GM18526 (cell line): ENCODE results near the gene CLDND2.

Experiments
- POLR2A ChIP-seq: IDR thresholded peaks from 3 replicates; pipeline ENCODE4 v1.6.1; 2011; ENCODE audit not compliant: insufficient read length; ENCODE audit errors: extremely low read depth

The CLDND2 gene, protein sequence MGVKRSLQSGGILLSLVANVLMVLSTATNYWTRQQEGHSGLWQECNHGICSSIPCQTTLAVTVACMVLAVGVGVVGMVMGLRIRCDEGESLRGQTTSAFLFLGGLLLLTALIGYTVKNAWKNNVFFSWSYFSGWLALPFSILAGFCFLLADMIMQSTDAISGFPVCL

DNA sequence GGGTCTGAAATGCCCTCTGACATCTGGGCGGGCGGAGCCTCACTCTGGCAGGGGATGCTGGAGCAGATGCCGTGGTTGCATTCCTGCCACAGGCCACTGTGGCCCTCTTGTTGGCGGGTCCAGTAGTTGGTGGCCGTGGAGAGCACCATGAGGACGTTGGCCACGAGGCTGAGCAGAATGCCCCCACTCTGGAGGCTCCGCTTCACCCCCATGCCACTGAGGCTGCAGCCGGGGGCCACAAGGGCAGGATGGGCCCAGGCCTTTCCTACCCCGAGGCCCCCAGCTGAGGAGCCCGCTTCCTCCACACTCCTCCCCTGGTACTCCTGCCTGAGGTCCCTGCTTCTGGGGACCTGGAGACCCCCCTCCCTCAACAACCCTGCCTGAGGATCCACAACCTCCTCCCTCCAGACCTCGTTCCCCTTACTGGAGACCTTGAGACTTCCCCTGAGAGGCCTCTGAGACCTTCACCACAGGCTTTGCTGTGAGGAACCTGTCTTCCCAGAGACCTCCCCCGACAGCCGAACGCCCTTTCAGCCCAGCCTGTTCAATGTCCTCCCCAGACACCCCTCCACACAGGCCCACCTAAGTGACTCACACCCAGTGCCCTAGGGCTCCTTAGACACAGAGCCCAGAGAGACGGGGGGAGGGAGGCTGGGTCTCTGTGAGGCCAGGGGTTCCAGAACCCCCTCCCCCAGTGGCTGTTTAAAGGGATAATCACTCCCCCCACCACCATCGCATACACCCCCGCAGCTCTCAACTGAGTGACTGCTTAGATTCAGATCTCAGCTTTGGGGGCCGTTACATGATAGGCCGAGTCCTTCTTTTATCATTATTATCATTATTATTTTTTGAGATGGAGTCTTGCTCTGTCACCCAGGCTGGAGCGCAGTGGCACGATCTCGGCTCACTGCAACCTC lies at the start of gene CLDND2:
Gene CLDND2, minus strand, starts transcription at position 638 of the 917 bp plus-strand sequence. Its CDS starts 426 bp downstream, at position 212.
- no peak for TF ChIP-seq POLR2A

DNA sequence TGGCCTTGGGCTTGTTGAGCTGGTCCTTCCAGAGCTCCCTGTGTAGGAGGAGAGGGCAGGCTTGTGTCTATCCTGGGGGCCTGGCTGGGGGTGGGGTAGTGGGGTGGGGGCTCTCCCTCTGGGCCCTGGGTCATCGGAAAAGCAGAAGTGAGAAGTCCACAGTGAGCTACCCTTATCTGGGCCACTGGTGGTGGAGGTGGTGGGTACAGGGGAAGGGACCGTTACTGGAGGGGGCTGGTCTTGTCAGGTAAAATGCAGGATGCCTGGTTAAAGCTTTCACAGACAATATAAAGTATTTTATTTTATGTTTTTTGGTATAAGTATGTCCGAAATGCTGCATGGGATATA lies 49.0 kb upstream of the CLDND2 start:
- TF ChIP-seq POLR2A: no peak

DNA sequence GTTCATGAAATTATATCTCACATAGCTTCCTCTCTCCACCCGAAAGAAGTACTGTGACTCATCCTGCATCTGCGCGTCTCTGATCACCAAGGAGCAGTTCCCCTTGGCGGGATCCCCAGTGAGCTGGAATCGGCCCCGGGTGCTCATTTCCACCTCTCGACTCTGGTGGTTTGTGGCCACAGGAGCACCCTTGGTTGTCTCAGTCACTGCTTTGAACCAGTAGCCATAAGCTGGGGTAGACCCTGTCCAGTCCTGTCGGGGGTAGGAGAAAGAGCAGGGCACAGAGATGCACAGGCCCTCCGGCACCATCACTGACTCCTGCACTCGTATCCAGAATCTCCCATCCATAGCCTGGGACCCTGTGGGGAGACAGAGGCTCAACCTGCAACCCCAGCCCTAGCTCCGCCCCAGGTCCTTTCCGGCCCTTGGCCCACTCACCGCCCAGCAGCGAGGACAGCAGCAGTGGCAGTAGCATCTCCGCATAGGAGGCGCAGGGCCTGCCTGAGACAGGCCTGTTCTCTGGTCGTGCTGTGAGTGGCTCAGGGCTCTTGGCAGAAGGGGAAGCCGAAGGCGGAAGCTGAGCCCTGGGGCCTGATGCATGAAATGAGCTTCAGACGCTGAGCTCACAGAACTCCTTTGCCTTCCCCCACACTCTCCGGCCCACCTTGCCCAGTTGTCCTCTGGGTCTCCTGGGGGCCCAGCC lies 48.5 kb upstream of the CLDND2 start, which contains the start of gene SIGLEC10:
Gene SIGLEC10, minus strand, starts transcription at position 536 of the 703 bp plus-strand sequence. Its CDS starts 61 bp downstream, at position 475.
- TF ChIP-seq POLR2A: peak; percentile 39

DNA sequence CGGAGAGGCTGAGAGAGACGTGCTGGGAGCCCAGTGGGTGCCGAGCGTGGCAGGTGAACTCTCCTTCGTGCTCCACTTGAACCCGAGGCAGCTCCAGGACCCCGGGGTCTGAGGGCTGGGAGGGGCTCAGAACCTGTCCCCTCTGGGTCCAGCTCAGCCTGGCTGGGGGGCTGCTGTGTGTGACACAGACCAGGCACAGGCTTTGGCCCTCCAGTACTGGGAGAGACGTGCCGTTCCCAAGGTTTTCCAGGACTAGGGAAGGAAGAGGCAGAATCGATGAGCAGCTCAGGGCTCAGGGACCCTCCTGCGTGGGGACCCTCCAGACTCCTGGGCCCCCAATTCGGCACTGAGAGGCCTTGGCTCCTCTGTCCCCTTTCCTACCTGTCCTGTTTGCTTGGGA lies 46.4 kb upstream of the CLDND2 start:
- TF ChIP-seq POLR2A: no peak

DNA sequence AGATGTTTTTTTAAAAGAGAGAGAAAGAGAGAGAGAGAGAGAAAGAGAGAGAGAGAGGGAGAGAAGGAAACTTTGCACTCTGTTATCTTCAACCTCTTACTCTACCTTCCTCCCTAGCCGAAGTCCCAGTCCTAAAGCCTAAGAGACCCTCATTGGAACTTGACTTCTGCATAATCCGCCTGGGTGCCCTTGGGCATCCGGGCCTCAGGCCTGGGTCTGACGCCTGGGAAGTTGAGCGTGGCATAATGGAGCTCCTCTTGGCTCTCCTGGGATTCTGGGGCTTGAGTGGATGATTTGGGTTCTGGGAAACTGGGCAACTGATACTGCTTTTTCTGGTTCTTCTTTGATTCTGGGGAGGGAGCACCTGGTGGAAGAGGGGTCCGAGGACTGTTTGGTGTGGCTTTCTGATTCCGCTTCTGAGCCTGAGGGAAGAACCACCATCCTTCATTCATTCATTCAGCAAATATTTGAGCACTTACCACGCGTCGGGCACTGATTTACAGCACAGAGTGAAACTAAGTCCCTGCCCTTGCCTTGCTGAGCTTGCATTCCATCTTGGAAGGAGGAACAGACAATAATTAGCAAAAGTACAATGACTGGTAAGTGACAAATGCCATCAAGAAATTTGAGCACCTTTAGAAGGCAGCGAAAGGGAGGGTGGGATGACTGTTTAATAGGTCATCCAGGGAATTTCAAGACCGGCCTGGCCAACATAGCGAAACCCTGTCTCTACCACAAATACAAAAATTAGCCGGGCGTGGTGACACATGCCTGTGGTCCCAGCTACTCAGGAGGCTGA lies 42.3 kb upstream of the CLDND2 start:
- TF ChIP-seq POLR2A: no peak

DNA sequence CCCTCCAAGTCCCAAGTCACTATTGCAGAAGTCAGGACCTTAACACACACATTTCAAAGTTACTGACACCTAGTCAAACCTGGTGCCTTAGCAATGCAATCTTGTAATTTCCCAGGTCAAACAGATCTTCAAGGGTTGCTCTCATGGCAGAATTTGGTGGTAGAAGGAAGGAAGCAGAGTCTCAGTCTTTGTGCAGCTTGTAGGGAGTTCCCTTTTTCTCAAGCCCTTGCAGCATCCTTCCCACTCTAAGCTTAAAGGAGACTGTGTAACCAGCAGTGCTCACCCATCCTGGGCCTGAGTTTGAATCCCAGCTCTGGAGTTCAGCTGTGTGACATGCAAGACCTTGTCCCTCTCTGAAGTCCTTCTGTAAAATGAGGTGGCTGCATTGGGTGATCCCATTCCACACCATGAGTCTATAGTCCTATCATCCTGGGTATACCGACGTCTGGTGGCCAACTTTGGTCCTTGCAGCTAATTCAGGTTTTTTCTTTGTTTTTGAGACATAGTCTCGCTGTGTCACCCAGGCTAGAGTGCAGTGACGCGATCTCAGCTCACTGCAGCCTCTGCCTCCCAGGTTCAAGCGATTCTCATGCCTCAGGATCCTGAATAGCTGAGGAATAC lies 38.8 kb upstream of the CLDND2 start:
- TF ChIP-seq POLR2A: no peak

DNA sequence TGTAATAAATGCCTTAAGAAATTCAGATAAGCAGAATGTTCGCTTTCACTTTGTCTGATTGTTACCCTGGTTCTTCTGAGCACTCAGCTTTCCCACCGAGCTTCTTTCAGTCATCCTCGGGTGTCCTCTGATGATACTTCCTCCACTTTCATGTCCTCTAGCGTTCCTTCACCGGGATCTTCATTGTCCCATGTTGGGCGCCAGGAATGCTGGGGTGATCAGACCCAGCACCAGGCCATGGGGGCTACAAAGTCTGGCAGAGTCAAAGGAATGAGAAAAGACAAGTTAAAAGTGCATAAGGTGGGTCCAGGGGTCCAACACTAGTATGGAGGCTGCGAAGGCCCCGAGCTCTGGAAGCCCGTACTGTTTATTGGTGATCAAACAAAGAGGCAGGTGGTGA lies 33.3 kb upstream of the CLDND2 start:
- no peak for TF ChIP-seq POLR2A

DNA sequence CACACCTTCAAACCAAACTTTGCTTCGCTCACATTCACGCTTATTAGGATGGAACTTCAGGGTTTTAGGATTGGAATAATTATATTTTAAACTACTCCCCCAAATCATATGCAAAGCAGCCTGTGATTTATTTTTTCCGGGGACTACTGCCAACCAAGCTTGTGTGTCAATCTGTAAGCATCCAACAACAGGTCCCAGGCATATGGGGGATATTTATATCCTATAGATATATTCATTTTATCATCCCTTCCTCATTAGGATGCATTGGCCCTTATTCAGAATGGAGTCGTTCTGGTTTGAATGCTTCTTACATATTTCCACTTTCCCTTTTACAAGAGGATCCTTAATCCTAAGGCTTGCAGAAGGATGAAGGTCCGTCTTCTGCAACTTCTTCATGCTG lies 30.4 kb upstream of the CLDND2 start:
- TF ChIP-seq POLR2A: no peak

DNA sequence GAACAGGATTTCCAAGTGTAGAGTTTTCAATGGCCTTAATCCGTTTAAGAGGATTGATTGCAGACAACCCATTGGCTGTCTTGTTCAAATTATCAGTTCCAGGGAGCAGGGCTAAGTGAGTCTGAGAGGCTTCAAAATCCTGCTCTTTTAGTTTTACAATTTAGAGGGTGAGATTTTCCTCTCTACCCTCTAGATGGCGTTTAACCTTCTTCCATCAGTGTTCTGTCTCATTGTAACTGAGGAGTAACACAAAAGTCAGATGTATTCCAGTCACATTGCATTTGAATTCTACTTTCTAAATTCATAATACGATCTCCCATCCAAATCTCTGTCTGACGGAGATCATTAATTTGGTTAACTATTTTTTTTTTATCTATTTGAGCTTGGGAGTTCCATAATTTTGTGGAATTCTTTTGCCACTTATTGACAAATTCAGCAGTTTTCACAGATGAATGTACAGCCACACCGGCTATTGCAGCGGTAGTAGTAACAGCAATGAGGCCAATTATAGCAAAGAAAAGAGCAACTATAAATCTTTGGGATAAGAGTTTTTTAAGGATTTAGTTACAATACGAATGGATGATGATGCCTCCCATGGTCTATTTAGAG lies 29.4 kb upstream of the CLDND2 start:
- no peak for TF ChIP-seq POLR2A

DNA sequence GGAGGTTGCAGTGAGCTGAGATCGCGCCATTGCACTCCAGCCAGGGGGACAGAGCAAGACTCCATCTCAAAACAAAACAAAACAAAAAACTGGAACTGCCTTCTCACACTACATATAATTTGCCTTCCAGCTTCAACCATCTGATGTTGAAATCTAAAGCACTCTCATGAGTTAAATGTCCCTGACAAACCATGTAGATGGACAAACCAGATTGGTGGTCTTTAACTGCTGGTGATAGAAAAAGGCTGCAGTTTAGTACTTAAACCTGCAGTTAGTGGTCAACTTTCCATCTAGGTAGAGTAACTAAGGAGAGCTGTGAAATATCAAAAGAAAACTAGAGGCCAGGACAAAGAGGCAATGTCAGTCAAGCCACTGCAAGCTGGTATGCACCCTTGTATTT lies 27.4 kb upstream of the CLDND2 start:
- TF ChIP-seq POLR2A: no peak

DNA sequence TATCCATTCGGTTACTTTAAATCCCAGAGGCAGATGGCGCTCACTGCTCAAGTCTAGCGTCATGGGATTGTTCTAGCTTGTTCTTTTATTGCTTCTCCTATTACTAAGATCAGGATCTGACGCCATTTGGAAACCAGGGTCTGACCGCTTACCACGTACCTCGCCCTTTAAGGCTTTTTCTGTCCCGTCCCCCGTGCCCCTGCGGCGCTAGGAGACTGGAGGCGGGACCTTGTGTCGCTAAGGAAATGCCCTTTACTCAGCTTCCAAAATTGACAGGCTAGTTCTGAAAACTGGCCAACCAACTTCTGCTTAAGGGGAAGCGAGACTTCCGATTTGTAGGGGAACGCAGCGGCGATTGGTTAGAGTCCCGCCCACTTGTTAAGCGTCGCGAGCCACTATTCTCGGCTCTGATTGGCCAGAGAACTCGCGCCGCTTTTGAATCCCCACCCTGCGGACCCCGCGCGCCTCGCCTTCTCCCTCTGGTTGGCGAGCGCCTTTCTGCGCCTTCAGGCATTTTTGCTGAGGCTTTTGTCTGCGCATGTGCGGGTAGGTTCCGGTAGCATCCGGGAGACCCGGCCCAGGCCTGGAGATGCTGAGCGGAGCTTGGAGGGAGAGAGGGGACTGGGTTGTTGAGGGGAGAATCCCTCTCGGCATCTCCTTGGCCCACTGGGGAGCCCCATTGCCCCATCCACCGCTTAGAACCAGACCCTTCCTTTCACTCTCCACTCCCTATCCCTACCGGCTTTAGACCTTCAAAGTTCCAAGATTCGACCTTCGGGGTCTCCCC lies 25.4 kb upstream of the CLDND2 start:
- TF ChIP-seq POLR2A: peak; percentile 71

DNA sequence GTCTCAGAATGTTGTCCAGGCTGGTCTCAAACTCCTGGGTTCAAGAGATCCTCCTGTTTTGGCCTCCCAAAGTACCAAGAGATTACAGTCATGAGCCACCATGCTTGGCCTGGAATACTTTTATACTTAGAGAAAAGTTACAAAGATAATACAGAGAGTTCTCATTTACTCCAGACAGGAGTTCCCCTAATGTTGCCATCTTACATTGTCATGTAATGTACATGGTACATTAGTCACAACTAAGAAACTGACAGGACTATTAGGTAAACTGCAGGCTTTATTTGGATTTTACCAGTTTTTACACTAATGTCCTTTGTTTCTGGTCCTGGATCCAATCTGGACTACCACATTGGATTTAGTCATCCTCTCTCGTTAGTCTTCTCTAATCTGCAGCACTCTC lies 23.9 kb upstream of the CLDND2 start:
- TF ChIP-seq POLR2A: no peak

DNA sequence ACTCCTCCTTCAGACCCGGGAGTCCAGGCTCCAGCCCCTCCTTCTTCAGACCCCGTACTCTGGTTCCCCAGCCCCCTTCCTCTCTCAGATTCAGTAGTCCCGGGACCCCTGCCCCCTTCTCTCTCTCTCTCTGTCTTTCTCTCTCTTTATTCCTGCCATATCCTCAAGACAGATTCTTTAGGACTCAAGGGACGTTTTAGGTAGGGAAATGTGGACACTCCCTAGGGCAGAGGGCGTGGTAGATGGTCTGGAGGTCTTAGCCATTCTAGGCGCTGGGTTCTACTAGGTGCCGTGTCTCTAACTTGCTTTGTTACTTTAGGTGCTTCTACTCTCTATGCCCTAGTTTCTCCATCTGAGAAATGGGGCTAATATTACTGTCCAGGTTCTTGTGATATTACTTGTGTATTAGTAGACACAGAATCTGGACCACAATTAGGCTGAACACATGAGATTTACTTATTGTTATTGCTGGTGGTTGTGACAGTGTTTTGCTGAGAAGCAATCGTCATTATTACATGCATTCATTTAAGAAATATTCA lies 22.3 kb upstream of the CLDND2 start:
- no peak for TF ChIP-seq POLR2A
